Subcutaneous adipose tissue (tissue), 4 donors: ENCODE data around the gene AHNAK2. TPM values are rescaled to one million over a fixed set of nuclear protein-coding genes. Genes with fewer than 3 reads are reported as not detected.

ENCODE experiments used
- CTCF ChIP-seq: fragments of 450-650 bp; IDR thresholded peaks from one replicate; pipeline ENCODE4 v1.5.1; 2016; ENCODE audit warnings: low read depth, mild to moderate bottlenecking, control low read depth, antibody characterized with exemption, moderate library complexity
- total RNA-seq, 4 donors: library from RNA; depleted of rRNA; stranded (reverse); fragments of >200 nt; gene quantifications; one replicate each; pipeline ENCODE4 v1.1.0, GENCODE V29; 2016

AHNAK2 gene
- total RNA-seq, 4 donors from 2014 or later, result 36.9 to 77.5 (median 43.9) TPM

- TF ChIP-seq CTCF, result no peak
Measured at GRCh38 chr14:104937694-104938365, 40.3 kb downstream of the AHNAK2 start.

GRCh38 chr14:104937161-104937560 lies 41.0 kb downstream of the AHNAK2 start:
- no peak for TF ChIP-seq CTCF

GRCh38 chr14:104936361-104937155 lies 41.6 kb downstream of the AHNAK2 start:
- no peak for TF ChIP-seq CTCF

GRCh38 chr14:104935955-104936354 lies 42.2 kb downstream of the AHNAK2 start:
- no peak for TF ChIP-seq CTCF

GRCh38 chr14:104935026-104935650 lies 43.0 kb downstream of the AHNAK2 start:
- no peak for TF ChIP-seq CTCF

- no peak for TF ChIP-seq CTCF
Measured at GRCh38 chr14:104933746-104934733, 44.1 kb downstream of the AHNAK2 start.
